Heart left ventricle (tissue), 16 donors: ENCODE data around the gene CNTN5. TPM values are rescaled to one million over a fixed set of nuclear protein-coding genes. Genes with fewer than 3 reads are reported as not detected.

ENCODE experiments used
- ATAC-seq, 4 donors: fragments of 200-7000 bp; cut with Tn5 transposase; one replicate each; pipeline ENCODE4 v1.9.1; 2020 to 2022; ENCODE audit warnings: moderate library complexity in 4 of 4, mild to moderate bottlenecking in 3 of 4, moderate number of reproducible peaks in 1 of 4
- DNase-seq, 5 donors: peaks; one replicate each; pipeline ENCODE4 v3.0.0-alpha.2; 2020
- H3K27ac ChIP-seq, 12 donors: fragments of 200-600 bp; sonication (generic) in 4 of 12; one replicate each; pipeline versions ENCODE4 v1.5.0 to v1.8.0; 2016 to 2022; ENCODE audit warnings: mild to moderate bottlenecking in 2 of 12
- H3K27me3 ChIP-seq, 9 donors: fragments of 200-600 bp; sonication (generic) in 2 of 9; one replicate each; pipeline versions ENCODE4 v1.5.1 to v1.8.0; 2016 to 2022; ENCODE audit warnings: mild to moderate bottlenecking in 3 of 9
- H3K36me3 ChIP-seq, 9 donors: fragments of 200-600 bp; sonication (generic) in 2 of 9; one replicate each; pipeline versions ENCODE4 v1.5.0 to v1.8.0; 2018 to 2022; ENCODE audit warnings: mild to moderate bottlenecking in 2 of 9
- H3K4me1 ChIP-seq, 12 donors: fragments of 200-600 bp; sonication (generic) in 4 of 12; one replicate each; pipeline versions ENCODE4 v1.5.0 to v1.8.0; 2016 to 2022; ENCODE audit warnings: mild to moderate bottlenecking in 3 of 12
- H3K4me3 ChIP-seq, 12 donors: fragments of 200-600 bp; sonication (generic) in 4 of 12; one replicate each; pipeline versions ENCODE4 v1.5.0 to v1.8.0; 2017 to 2022; ENCODE audit warnings: mild to moderate bottlenecking in 9 of 12, moderate library complexity in 4 of 12
- H3K9me3 ChIP-seq, 12 donors: fragments of 200-600 bp; sonication (generic) in 4 of 12; one replicate each; pipeline versions ENCODE4 v1.5.0 to v1.8.0; 2016 to 2022; ENCODE audit warnings: mild to moderate bottlenecking in 1 of 12
- CTCF ChIP-seq, 12 donors: fragments of 200-600 bp; sonication (generic) in 4 of 12; IDR thresholded peaks; one replicate each; pipeline versions ENCODE4 v1.5.0 to v1.8.0; 2018 to 2022; ENCODE audit warnings: antibody characterized with exemption in 12 of 12, mild to moderate bottlenecking in 5 of 12
- POLR2A ChIP-seq, 2 donors: fragments of 450-650 bp; IDR thresholded peaks; one replicate each; pipeline ENCODE4 v1.6.1; 2017; ENCODE audit warnings: antibody characterized with exemption in 2 of 2, mild to moderate bottlenecking in 2 of 2, moderate library complexity in 2 of 2
- WGBS, 4 donors: extraction: QIAGEN DNeasy Blood & Tissue Kit in 2 of 4; methylation state at CpG; one replicate each; pipeline versions ENCODE4 v1.1.5 to v1.1.7; 2013 to 2018; 5-methylcytosine and 5-hydroxymethylcytosine counted together
- intact Hi-C, 10 donors: fragments of 100-400 bp; cut with DNase I; formaldehyde crosslinking; loops; one replicate each; pipeline versions ENCODE4 v1.11.1 to v1.14.2; 2022
- polyA plus RNA-seq, 2 donors: library from polyadenylated mRNA; stranded (reverse); fragments of 200-250 nt; gene quantifications; one replicate each; pipeline ENCODE4 v1.2.3, GENCODE V29; 2013
- total RNA-seq, 9 donors: library from RNA; depleted of rRNA in 2 of 9; stranded (reverse); fragments of >200 nt in 2 of 9; fragmentation: NEBNext Ultra II Directional in 3 of 9; extraction: Animal tissue kit (Norgen Biotek cat#: 25700) in 3 of 9; gene quantifications; one replicate each; pipeline versions ENCODE4 v1.1.0 to v1.2.4, GENCODE V29; 2016 to 2023
- donor health status: ischemic (EF 13 %, LVEDD 7.1; RV severe dilation, severe dysfunction).
- donor health status: healthy with polysubstance abuse.
- donor health status: DM: no; HTN: yes; CAD: no.
- donor health status: DM: no; HTN: no; CAD: no.
- donor health status: ischemic (EF 25% LVEDD 6.9; RV normal size, moderate dysfunction).
- donor health status: ischemic (EF 25% LVEDD 5.7; RV mildly dilated, moderate dysfunction).
- donor health status: healthy.
- donor health status: DM: yes; HTN: yes; CAD: no.
- donor health status: ischemic (EF 35%, LVEDD 5.7; RV mildly dilated, moderate dysfunction).
- donor health status: nonischemic (EF 11% LVEDD 7.7; RV severe dilation, severe dysfunction).
- donor health status: DM: yes; HTN: yes; CAD: no.
- donor health status: PGD.
- donor health status: ischemic (EF 29% LVEDD 5.4; RV normal size, mild dysfunction).
- donor health status: nonischemic (EF 23%, LVEDD 6.1; RV moderate dilation, normal function).

Gene CNTN5
- total and polyA plus RNA-seq, 11 donors: 0.11 to 0.16 TPM; not detected in 9

GRCh38 chr11:99449345-99449744, 428.6 kb downstream of the CNTN5 start:
- Histone ChIP-seq H3K4me1 (no peaks in the 10 kb centered on the region), H3K27ac (no peak overlapping the region), H3K9me3 (peaks cover 0 to 4% (median 0%) of the 10 kb centered on the region in 12 donors), H3K4me3 (no peak overlapping the region), H3K36me3 (no peaks in the 10 kb centered on the region), H3K27me3 (no peaks in the 10 kb centered on the region)
- intact Hi-C loops: no loop called here
- TF ChIP-seq CTCF (IDR thresholded peaks at IDR 0.05): no peak
- TF ChIP-seq POLR2A (IDR thresholded peaks at IDR 0.05): no peak
- ATAC-seq (no peak), DNase-seq (no peak)

DNA sequence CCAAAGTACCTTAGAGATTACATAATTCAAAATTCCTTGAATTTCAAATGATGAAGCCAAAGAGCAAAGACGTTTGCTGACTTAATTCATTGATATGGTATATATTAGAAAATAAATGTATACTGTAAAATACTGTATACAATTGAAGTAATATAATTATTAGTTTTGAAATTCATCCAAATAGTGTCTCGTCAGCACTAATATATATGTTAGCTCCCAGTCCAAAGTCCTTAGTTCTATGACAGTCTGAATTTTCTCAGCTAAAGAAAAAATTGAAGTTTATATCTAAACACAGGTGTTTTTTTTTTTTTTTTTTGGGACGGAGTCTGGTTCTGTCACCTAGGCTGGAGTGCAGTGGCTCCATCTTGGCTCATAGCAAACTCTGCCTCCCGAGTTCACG, 431.3 kb downstream of the CNTN5 start:
- Histone ChIP-seq H3K9me3 (peaks cover 0 to 4% (median 0%) of the 10 kb centered on the region in 12 donors), H3K27ac (no peak overlapping the region), H3K36me3 (no peaks in the 10 kb centered on the region), H3K27me3 (no peaks in the 10 kb centered on the region), H3K4me3 (no peak overlapping the region), H3K4me1 (no peaks in the 10 kb centered on the region)
- DNase-seq (no peak), ATAC-seq (no peak)
- 77 to 82% (median 80%) methylated on average over 5 of the region's 5 CpGs for WGBS, 4 donors
- intact Hi-C loops: no loop called here
- no peak for TF ChIP-seq POLR2A (IDR thresholded peaks at IDR 0.05)
- TF ChIP-seq CTCF (IDR thresholded peaks at IDR 0.05): no peak

GRCh38 chr11:99461913-99462312, 441.2 kb downstream of the CNTN5 start:
- no peak overlapping the region for H3K4me3 ChIP-seq
- 92 to 98% (median 95%) methylated on average over 1 of the region's 1 CpG for WGBS, 4 donors
- intact Hi-C loops: no loop called here
- no peak for ATAC-seq
- DNase-seq: no peak
- H3K36me3 ChIP-seq: no peaks in the 10 kb centered on the region
- H3K9me3 ChIP-seq: no peaks in the 10 kb centered on the region
- H3K27me3 ChIP-seq: no peaks in the 10 kb centered on the region
- H3K27ac ChIP-seq: no peak overlapping the region
- no peak for TF ChIP-seq CTCF (IDR thresholded peaks at IDR 0.05)
- H3K4me1 ChIP-seq: no peaks in the 10 kb centered on the region

- ATAC-seq (no peak), DNase-seq (no peak)
- H3K36me3 ChIP-seq: no peaks in the 10 kb centered on the region
- WGBS, 4 donors: 75 to 84% (median 76%) methylated on average over 2 of the region's 2 CpGs
- H3K9me3 ChIP-seq: no peaks in the 10 kb centered on the region
- no peaks in the 10 kb centered on the region for H3K4me1 ChIP-seq
- no peak for TF ChIP-seq POLR2A (IDR thresholded peaks at IDR 0.05)
- TF ChIP-seq CTCF (IDR thresholded peaks at IDR 0.05): no peak
- intact Hi-C loops: no loop called here
- H3K4me3 ChIP-seq: no peak overlapping the region
- no peaks in the 10 kb centered on the region for H3K27me3 ChIP-seq
- no peak overlapping the region for H3K27ac ChIP-seq
These were observed 444.2 kb downstream of the CNTN5 start for GRCh38 chr11:99464985-99465384.
